ENCODE measurements around the gene MIS12. TPM values are rescaled to one million over a fixed set of nuclear protein-coding genes. Genes with fewer than 3 reads are reported as not detected.

The MIS12 gene
- total RNA-seq, 1 donor from 2014 or later: 17.5 TPM

DNA sequence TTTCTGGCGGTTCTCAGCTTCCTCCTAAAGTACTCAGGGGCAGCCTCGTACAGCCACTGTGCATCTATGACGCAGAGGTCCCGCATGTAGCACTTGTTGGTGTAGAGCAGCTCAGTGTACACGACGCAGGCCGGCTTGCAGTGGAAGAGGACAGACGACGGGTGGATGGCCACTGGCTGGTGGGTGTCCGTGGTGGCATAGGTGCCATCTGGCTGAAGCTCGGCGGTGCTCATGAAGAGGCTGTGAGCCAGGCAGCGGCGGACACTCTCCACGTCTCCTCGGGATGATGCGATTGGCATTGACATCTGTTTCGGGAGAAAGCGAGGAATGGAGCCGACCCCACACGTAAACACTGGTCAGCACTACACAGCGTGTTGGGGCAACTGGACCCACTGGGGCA, 42.2 kb upstream of the MIS12 start:
- H3K27me3 ChIP-seq: no peaks in the 10 kb centered on the region
- no peaks in the 10 kb centered on the region for H3K4me1 ChIP-seq
- peaks cover 28 to 55% of the 10 kb centered on the region in 2 donors for H3K36me3 ChIP-seq
- intact Hi-C loops (cut with DNase I): no loop called here
- TF ChIP-seq, protein P1, sequence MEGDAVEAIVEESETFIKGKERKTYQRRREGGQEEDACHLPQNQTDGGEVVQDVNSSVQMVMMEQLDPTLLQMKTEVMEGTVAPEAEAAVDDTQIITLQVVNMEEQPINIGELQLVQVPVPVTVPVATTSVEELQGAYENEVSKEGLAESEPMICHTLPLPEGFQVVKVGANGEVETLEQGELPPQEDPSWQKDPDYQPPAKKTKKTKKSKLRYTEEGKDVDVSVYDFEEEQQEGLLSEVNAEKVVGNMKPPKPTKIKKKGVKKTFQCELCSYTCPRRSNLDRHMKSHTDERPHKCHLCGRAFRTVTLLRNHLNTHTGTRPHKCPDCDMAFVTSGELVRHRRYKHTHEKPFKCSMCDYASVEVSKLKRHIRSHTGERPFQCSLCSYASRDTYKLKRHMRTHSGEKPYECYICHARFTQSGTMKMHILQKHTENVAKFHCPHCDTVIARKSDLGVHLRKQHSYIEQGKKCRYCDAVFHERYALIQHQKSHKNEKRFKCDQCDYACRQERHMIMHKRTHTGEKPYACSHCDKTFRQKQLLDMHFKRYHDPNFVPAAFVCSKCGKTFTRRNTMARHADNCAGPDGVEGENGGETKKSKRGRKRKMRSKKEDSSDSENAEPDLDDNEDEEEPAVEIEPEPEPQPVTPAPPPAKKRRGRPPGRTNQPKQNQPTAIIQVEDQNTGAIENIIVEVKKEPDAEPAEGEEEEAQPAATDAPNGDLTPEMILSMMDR (IDR thresholded peaks at IDR 0.05): no peak
- no peak overlapping the region for H3K27ac ChIP-seq
- H3K9me3 ChIP-seq: no peaks in the 10 kb centered on the region
- no peak for DNase-seq (ENCODE audit: low spot score in 2 of 2)
- H3K4me3 ChIP-seq: no peak overlapping the region

DNA sequence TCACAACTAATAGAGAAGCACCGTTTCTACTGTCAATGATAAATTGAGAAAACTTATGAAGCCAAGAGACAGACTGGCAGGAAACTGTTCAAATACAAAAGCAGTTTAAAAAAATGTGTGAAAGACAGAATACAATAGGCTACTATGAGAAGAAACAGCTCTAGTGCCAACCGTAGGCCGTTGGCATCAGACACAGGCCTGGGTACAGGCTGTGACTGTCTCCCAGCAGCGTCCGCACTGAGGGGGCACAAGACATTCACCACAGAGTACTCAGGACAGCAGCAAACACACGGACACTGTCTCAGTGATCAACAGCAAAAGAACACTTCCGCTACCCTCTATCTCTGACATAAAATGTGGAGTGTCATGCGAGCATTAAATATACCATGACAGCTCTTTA, 39.6 kb upstream of the MIS12 start:
- H3K36me3 ChIP-seq: peaks cover 47 to 79% of the 10 kb centered on the region in 2 donors
- no peak for DNase-seq (ENCODE audit: low spot score in 2 of 2)
- no peaks in the 10 kb centered on the region for H3K9me3 ChIP-seq
- intact Hi-C loops (cut with DNase I): no loop called here
- no peak overlapping the region for H3K4me3 ChIP-seq
- TF ChIP-seq, protein P1 (IDR thresholded peaks at IDR 0.05): no peak
- H3K4me1 ChIP-seq: no peaks in the 10 kb centered on the region
- no peaks in the 10 kb centered on the region for H3K27me3 ChIP-seq
- H3K27ac ChIP-seq: no peak overlapping the region

DNA sequence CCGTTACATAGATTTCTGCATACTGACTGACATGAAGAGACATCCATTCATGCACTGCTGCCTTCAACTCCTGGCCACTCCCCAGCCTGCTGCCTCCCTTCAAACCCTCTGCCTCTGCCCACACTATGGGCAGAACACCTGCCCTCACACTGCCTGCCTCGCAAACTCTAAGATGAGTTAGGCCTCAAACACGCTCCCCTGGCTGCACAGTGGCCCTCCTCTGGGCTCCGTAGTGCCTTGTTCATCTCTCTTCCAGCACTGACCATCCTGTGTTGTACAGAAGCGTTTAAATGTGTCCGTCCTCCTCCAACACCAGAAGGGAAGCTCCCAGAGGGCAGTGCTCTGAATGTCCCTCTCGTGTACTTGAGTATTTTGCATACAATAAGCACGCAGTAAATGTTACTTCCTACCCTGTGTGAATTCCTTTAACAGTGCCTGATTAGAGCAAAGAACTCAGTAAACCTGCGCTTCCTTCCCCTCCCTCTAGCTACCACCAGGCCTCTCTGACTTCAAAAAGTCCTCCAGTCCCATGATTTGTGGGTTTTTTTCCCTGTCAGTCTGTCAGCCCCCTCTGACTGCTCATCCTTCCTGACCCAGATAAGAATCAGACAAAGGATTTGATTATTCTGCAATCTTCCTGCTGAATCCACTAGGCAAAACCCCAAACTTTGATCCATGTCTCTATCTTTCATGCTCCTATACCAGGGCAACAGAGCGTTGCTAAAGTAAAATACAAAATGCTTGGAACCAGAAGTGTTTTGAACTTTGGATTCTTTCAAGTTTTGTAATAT, 21.5 kb upstream of the MIS12 start:
- DNase-seq (ENCODE audit: low spot score in 2 of 2): no peak
- Histone ChIP-seq H3K27ac (no peak overlapping the region), H3K4me3 (no peak overlapping the region), H3K36me3 (peaks cover 15 to 20% of the 10 kb centered on the region in 2 donors), H3K4me1 (peaks cover 2 to 9% of the 10 kb centered on the region in 2 donors), H3K9me3 (no peaks in the 10 kb centered on the region), H3K27me3 (no peaks in the 10 kb centered on the region)
- intact Hi-C loops (cut with DNase I): loop anchor here (5.0 kb wide), 1 partner anchor 43 kb away; the partner anchor contains the start of gene RPAIN
- TF ChIP-seq, protein P1 (IDR thresholded peaks at IDR 0.05): no peak

DNA sequence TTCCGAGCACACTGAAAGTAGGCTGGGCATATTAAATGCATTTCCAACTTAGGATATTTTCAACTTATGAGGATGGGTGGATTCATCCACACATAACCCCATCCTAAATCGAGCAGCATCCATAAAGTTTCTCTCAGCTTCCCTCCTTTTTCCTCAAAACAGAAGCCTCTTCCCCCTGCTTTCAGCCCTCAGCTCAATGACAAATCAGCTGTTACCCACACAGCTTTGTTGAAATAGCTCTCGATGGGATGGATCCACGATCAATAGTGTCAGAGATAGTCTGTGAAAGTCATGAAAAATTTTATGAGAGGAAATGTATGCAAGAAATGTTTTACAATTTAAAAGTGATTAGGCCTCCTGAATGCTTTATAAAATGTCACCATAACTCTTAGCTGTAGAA, 20.1 kb upstream of the MIS12 start:
- H3K36me3 ChIP-seq: peaks cover 9 to 12% of the 10 kb centered on the region in 2 donors
- intact Hi-C loops (cut with DNase I): loop anchor here (5.0 kb wide), 1 partner anchor 44 kb away; the partner anchor contains the start of gene RPAIN
- no peak for DNase-seq (ENCODE audit: low spot score in 2 of 2)
- H3K27ac ChIP-seq: no peak overlapping the region
- H3K27me3 ChIP-seq: no peaks in the 10 kb centered on the region
- no peaks in the 10 kb centered on the region for H3K9me3 ChIP-seq
- peaks cover 2 to 9% of the 10 kb centered on the region in 2 donors for H3K4me1 ChIP-seq
- TF ChIP-seq, protein P1 (IDR thresholded peaks at IDR 0.05): no peak
- H3K4me3 ChIP-seq: no peak overlapping the region

DNA sequence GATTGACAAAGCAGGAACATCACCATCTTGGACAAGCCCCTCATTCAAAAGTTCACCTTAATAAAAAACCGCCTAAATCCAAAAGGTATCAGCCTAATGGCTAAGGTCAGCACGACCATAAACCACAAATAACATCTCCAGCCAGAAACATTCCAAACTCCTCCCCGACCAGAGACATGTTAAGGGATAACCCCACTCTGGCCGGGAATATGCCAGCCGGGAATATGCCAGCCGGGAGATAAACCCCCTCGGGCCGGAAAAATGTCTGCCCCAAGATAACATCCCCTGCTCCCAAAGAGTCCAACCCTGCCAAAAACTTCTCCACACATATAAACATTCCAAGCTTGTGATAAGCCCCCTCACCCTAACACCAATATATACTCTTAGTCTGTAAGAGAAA, 18.9 kb upstream of the MIS12 start:
- TF ChIP-seq, protein P1 (IDR thresholded peaks at IDR 0.05): no peak
- peak overlapping the region; percentile 59 to 85 for H3K4me3 ChIP-seq
- peaks cover 3 to 11% of the 10 kb centered on the region in 2 donors for H3K36me3 ChIP-seq
- peaks cover 2 to 9% of the 10 kb centered on the region in 2 donors for H3K4me1 ChIP-seq
- intact Hi-C loops (cut with DNase I): loop anchor here (5.0 kb wide), 1 partner anchor 45 kb away; the partner anchor contains the start of gene RPAIN
- H3K27ac ChIP-seq: no peak overlapping the region
- no peak for DNase-seq (ENCODE audit: low spot score in 2 of 2)
- no peaks in the 10 kb centered on the region for H3K9me3 ChIP-seq
- H3K27me3 ChIP-seq: no peaks in the 10 kb centered on the region
